HG02798 (cell line): ENCODE measurements around the gene ATXN7L2.

ENCODE experiments used
- ATAC-seq: cut with Tn5 transposase; IDR thresholded peaks from one replicate; pipeline ENCODE4 v1.9.1; 2021; ENCODE audit warnings: mild to moderate bottlenecking; ENCODE audit not compliant: unreplicated experiment, poor library complexity

The ATXN7L2 gene

DNA sequence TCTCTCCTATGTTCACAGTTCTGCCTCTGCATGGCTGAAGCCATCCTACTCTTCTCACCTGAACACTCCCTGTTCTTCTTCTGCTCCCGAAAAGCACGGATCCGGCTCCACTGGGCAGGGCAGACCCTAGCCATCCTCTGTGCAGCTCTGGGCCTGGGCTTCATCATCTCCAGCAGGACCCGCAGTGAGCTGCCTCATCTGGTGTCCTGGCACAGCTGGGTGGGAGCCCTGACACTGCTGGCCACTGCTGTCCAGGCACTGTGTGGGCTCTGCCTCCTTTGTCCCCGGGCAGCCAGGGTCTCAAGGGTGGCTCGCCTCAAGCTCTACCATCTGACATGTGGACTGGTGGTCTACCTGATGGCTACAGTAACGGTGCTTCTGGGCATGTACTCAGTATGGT is 12.0 kb downstream of the ATXN7L2 start:
- ATAC-seq = no peak

DNA sequence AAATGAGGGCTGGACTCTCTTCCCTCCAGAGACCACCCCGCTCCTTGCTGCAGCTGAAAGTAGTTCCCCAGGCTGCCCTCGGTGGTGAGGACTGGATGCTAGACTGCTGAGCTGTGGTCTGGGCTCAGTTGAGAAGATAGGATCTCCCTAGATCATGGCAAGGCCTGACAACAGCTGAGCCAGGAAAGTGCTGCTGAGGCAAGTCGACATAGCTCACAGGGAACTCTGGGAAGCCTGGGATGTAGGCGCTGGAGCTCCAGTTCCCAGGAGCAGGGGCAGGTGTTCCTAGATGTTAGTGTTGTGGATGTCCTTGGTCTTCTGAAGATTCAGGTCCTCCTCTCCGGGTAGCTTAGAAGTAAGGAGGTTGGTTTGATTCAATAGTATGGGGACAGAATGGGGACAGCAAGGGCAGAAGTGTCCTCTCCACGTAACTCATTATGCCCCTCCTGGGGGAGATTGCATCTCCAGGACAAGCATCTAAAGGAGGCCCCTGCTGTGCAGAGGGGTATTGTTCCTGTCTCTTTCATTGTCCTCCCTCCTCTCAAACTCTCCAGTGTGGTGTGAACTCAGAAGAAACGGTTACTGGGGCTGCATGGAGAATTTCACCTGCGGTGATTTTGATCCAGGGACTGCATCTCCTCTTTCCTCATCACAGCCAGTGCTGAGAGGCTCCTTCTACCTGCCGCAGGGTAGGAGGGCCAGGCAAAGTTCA is 13.9 kb downstream of the ATXN7L2 start:
- no peak for ATAC-seq

DNA sequence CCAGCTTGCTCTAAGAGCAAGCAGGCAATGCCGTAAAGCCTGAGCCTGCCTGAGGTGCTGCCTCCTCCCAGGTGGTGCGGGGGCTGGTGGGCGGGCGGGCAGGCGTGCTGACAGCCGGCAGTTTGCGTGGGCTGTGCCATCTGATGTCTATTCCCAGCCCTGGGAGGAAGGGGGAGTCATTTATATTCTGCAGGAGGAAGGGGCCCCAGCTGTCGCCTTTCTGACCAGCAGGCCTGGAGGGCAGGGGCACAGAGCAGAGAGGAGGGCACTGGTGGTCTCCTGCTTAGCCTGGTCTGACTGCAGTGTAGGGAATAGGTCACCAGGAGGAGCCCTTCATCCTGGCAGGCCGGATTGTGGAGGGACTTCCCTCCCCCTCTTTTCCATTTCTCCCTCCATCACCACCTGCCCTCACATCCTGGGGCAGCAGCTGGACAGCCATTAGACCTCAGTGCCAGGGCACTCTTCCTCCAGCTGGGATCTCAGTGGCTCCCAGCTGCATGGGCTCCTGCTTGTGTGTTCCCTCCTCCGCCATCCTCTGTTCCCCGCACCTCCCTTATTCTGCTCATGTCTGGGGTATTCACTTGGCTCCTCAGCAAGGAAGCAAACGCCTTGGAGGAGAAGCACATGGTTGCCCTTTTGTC is 14.6 kb downstream of the ATXN7L2 start:
- no peak for ATAC-seq

DNA sequence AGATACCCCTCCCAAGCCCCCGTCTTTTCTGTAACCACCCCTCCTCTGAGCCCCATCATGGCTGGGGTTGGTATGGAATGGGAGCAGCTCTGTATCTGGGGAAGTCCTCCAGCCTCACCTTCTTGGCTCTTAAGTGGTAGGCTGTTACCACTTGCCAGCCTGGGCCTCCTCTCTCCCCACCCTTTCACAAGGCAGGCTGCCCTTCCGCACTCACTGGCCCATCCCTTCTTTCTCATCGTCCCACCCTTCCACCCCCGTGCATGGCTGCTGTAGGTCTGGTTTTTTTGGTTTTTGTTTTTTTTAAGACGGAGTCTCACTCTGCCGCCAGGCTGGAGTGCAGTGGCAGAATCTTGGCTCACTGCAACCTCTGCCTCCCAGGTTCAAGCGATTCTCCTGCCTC is 15.4 kb downstream of the ATXN7L2 start:
- no peak for ATAC-seq

DNA sequence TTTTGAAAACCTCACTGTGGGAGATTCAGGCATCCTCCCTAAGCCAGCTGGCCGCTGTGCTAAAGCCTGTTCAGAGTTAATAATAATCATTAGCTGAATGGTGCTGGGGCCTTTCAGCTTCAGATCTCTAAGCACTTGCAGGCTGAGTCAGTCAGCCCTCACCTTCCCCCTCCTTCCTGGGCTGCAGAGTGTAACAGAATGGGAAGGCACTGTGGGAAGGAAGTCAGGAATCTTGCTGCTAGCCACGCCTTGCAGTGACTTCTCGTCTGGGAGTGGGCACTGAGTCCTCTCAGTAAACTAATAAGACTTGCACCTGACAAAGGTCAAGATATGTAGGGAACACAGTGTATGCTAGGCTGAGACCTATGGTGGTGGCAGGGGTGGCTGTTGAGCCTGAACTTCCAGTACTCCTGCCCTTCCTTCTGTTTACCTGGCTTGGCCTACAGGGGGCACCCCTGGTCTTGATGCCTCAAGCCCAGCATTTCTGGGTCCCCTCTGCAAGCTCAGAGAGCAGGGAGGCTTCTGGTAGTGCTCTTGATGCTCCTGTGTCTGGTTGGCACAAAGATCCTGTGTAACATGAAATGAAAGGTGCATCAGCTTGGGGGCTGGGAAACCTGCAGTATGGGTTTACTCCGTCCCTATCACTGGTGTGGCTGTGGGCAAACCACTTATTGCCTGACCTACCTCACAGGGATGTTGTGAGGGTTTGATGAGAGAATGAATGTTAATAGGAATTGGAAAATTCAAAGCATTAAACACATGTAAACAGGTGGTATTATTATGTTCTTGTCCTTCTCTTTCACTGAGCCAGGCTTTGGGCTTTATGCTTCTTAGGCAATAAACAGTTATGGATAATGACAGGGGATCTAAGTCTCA is 16.2 kb downstream of the ATXN7L2 start:
- ATAC-seq = no peak

DNA sequence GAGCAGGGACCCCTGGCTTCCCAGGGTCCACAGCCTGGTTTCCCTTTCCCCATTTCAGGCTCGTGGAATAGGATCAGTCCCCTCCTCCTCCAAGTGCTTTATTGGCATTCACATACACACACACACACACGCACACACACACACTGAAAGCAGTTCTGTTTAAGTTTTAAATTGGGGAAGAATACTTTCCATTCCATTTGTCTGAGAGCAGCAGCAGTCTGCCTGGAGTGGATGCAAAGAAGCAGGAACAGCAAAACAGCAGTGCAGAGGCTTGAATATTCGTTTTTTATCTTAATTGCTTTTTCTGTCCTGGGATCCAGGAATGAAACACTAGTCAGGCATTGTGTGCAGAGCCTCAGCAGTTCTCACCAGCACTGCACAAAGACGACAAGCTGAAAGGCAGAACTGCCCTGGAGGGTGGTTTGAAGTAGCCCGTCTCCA is 17.3 kb downstream of the ATXN7L2 start:
- ATAC-seq = no peak

DNA sequence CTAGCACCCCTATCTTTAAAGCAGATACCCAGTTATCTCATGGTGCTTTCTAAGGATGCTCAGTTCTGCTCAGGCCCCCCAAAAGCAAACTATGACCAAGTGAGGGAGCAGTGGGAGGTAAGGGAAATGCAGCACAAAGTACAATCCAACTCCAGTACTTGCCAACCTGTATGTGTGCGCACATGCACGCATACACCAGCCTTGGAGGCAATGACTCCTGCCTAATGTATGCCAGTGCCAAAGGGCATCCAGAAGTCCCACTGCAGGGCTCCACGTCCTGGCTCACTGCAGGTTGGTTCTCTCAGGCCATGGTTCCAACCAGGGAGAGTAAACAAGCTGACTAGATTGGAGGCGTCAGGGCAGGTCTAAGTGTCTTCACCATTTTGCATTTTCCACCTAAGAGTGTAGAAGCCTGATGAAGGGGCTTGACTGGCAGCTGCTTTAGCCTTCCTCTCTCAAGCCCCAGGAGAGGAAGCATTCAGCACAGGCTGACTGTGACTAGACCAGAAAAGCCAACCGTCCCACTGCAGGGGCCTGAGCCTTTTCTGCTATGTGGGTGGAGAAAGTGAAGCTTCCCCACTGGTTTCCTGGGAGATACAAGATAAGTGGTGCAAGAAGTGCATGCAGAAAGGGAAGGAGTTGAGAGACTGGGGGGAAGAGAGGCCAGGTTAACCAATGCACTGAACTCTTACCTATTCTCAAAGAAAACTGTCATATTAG is 18.1 kb downstream of the ATXN7L2 start:
- ATAC-seq = no peak

DNA sequence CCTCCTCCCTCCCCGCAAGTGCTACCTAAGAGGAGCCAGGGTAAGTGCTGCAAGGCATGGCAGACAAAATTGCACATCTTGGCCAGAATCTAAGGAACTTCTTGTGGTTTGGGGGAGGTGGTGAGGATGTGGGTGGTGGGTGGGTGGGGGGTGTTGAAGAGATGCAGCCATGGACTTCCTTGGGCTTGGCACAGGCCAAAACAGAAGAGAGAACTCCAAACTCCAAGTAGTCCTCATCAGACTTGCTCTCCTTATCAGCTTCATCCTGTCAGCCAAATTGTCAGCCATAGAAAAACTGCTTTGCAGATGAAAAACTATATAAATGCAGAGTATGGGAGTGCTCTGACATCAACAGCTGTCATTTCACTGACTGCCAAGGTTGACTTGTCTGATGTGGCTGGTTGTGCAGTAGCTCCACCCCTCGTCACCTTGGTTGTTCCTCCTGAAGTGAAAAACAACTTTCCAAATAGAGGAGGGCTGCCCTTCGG is 18.7 kb downstream of the ATXN7L2 start:
- no peak for ATAC-seq

DNA sequence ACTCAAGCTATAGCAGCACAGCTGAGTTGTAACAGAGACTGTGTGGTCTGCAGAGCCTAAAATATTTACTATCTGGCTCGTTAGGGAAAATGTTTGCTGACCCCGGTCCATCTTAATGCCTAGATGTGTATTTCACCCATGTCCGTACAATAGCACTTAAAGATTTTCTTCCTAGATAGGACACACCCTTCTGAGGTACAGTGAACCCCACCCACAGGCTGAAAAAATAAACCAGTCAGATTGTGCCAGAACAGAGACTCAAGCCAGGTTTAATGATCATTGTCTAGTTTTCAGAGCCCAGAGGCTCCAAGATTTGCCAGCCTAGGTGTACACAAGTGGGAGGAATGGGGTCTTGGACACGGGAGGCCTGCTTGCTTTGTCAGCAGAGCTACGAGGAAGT is 20.2 kb downstream of the ATXN7L2 start:
- ATAC-seq = no peak

DNA sequence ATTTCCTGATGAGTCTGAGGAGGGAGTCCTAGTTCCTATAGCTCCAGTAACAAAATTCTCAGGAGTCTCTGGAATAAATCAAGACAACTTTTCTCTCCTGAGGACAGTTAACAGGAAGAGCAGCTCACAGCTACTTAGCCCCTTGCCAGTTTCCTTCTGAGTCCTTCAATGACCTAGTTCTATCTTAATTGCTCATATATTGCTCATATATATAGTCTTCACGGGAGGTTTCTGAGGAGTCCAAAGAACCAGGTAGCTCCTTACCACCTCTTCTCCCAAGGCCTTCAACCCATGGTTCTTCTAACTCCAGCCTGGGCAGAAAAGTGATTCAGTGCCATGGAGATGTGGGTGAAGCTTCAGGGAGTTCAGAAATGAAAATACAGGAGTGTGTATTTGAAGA is 21.3 kb downstream of the ATXN7L2 start:
- ATAC-seq = no peak

DNA sequence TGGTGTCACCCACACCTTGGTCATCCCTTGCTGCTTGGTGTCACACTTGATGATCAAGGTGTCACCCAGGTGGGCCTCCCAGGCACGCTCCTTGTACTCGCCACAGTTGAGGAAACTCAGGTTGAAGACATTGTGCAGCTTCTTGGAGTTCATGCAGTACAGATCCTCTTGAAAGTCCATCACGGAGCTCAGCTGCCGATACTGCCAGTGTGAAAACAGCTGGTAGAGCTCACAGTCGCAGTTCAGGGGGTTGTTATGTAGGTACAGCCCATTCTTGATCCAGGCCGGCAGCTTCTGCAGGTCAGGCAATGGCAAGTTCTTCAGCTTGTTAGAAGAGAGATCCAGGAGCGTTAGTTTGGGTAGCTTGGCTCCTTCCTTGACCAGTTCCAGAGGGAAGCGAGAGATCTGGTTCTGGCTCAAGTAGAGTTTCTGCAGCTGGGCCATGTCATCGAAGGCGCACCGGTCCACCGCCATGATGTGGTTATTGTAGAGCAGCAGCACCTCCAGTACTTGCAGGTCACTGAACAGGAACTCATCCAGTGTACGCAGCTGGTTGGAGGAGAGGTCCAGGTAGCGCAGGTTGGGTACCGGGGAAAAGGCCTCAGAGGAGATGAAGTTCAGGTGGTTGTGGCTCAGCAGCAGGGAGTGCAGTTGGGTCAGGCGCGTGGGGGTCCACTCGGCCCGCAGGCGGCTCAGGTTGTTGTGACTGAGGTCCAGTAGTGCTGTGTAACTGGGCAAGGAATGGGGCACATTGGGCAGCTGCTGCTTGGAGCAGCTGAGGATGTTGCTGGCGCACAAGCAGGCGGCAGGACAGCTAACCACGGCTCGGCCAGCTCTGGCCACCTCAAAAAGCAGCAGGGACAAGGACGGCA is 24.5 kb downstream of the ATXN7L2 start:
- ATAC-seq = no peak

DNA sequence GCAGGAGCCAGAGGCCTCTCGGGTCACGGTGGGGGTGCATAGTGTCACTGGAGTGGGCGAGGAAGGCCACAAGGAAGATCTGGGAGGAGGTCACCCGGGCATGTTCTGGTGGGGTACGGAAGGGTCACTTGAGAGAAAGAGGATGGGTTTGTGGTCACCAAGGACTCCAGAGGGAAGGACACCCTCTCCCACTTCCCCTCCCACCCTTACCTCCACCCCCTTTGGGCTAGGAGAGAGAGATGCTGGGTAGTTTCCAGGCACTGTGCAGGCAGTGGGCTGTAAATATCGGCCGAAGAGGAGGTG is 25.1 kb downstream of the ATXN7L2 start:
- no peak for ATAC-seq

DNA sequence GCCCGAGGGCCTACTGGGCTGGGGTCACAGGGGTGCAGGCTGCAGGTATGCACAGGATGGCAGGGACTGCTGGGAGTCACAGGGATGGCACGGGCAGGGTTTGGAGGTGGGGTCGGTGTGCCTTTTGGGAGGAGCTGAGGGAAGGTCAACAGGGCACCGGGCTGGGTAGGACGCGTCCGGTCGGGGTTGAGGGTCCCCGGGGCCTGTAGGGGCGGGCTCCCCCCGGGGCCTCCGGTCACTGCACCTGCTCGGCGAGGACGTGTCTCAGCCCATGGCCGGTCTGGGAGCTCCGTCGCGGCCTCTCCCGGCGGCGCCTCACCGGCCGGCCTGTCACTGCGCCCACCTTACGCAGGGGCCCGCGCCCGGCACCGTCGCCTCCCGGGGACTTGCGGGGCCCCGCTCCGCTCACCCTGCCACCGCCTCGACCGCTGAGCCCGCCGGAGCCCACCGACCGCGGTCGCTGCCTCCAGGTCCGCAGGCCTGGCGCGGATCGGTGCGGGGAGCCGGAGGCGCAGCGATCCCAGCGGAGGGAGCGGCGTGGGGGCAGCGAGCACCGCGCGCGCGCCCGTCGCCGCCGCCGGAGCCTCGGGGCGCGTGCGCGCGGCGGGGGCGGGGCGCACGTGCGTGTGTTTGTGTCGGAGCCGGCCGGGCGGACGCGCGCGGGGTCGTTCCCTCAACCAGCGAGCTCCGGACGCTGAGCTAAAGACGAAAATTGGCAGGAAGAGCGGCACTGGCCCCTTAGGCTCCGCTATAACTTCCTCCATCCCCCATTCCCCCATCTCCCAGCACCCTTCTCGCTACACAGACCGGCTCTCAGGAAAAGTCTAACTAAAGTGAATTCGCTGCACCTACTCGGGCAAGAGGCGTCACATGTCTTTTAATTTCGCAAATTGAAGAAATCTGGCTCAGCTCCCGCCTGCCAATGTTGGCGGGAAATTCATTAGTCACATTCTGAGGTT is 25.8 kb downstream of the ATXN7L2 start, which contains the start of gene AMIGO1:
Gene AMIGO1, minus strand, starts transcription at position 552 of the 959 bp plus-strand sequence. CDS start 815 bp downstream, outside the sequence.
- peak; percentile 81 for ATAC-seq

DNA sequence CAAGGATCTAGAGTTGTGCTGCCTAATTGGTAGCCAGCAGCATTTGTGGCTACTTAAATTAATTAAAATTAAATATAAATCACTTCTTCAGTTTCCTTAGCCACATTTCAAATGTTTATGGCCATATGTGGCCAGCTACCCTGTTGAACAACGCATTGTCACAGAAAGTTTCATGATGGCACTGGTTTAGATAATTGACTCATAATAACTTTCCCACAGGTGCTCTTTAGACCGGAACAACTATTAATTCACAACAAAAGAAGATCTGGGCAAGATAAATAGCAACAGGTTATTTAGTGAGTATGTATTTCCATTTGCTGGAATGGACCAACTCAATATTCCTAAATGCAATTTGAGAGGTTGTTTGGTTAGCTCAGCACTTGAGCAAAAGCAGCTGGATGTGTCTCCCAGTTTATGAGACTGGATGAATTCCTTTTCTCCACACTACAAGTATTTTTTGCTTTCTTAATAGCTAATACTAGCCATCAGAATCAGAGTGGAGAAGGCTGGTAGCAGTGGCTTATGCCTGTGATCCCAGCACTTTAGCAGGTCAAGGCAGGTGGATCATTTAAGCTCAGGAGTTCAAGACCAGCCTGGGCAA is 29.5 kb downstream of the ATXN7L2 start:
- ATAC-seq = no peak

DNA sequence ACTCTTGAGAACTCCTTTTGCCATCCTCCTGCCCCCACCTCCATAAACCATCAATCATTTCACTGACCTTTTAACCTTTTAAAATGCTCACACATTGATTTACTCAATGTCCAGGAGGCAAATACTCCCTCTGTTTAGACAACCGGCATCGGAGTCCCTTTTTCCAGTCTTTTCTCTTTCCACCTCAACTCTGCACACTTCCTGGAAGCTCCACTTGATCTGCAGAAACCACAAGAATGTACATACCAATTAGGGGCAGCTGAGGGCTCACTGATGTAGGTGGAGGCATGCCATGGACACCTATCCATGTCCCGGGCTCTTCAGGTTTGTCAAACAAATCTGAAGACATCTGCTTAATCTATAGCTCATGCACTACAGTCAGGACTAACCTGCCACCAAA is 31.1 kb downstream of the ATXN7L2 start:
- ATAC-seq = no peak

DNA sequence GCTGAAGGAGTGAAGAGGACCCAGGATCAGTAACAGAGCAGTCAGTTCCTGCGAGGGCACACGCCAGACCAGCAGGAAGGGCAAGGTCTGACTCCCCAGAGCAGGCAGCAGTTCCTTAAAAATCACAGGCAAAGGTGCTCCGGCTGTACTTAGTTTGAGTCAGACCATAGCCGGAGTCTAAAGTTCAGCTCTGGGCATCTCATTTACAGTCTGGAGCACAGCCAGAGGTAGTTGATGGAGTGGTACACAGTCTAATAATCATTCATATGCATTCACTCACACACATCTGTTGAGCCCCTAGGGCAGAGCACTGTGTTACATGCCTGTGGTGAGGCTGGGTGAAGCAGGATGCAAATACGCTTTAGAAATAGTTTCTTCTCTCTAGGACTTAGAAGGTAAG is 33.2 kb downstream of the ATXN7L2 start:
- no peak for ATAC-seq

DNA sequence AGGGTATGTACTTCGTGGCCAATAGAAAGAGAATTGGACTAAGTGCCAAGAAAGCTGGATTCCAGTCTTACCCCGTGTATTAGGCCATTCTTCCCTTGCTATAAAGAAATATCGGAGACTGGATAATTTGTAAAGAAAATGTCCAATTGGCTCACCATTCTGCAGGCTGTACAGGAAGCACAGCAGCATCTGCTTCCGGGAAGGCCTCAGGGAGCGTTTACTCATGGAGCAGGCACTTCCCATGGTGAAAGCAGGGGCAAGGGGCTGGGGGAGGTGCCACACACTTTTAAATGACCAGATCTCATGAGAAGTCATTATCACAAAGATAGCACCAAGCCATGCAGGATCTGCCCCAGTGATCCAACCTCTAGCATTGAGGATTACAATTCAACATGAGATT is 33.6 kb downstream of the ATXN7L2 start:
- ATAC-seq = no peak
